GM12874 (cell line): ENCODE data around the gene CNOT6L.

Experiments used
- CTCF ChIP-seq: IDR thresholded peaks from 2 replicates; pipeline ENCODE4 v1.5.1; 2011; ENCODE audit warnings: low read depth, mild to moderate bottlenecking, control low read depth, low read length, moderate library complexity; ENCODE audit not compliant: insufficient read depth

CNOT6L gene

GRCh38 chr4:77701121-77701520, 118.0 kb downstream of the CNOT6L start:
- no peak for TF ChIP-seq CTCF

- no peak for TF ChIP-seq CTCF
Measured at GRCh38 chr4:77699731-77700210, 119.4 kb downstream of the CNOT6L start.

DNA sequence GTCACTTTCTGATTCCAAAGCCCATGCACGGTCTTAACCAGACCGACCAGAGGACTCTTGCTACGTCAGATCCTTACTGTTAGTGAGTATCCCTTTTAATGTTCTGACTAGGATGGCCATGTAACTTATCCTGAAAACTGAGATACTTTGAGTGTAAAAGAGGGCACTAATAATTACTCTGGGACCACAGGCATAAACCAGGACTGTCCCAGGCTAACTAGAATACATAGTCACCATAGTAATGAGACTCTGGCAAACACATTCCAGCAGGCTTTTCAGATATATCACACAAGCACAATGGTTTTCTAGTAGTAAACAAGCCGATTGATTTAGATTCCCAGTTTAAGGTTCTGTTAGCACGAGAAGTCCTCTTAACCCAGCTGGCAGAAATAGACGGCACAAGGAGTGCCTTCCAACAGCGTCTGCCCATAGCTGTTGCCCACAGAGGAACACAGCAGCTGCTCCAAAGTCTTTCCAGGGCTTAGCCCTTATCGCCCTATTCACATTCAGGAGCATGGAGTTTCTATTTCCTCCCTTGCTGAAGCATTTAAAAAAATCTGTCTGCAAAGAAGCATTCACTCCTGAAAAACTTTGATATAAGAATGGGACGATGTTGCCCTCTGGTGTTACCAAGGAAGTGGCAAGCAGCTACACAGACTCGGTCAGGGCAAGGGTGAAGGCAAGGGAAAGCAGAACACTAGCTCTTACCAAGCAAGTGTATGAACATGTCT, 121.1 kb downstream of the CNOT6L start:
- TF ChIP-seq CTCF, result no peak

- no peak for TF ChIP-seq CTCF
Measured at GRCh38 chr4:77695774-77696173, 123.4 kb downstream of the CNOT6L start.

DNA sequence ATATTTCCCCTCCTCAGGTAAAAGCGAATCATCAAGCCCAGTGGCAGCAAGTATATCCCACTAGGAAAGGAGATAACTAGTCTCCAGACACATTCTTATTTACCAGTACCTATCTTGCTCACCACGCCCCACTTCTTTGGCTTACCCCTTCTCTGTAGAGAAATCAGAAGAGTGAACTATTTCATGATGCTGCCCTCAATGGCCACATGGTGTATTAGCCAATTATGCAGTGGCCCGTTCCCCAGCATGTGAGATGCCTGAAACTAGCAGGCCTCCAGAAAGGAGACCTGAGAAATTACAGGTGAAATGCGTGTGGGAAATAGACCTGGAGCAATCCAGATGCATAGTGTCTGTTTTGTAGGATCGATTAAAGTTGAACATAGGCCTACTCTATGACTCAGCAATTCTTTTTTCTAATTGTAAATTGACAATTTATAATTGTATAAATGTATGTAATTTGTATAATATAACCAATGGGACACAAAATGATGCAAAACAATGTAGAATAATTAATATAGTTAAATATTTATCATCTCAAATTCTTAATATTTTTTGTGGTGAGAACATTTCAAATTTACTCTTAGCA, 126.2 kb downstream of the CNOT6L start:
- TF ChIP-seq CTCF, result no peak

DNA sequence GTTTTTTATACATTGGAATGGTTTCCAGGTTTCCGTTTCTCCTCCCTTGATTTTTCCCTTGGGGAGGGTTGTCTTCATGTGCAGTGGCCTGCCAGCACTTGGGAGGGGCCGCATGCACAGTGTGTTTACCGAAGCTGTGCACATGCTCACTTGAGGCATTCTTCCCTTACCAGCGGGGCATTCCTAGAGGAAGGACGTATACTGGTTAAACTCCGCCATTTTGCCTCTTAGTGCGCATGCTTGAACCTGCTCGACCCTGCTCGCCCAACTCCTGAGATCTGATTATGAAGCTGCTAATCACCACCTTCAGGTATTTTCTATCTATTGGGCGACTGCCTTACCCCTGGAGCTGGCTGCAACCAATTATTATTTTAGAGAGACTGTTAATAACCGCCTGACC, 137.4 kb downstream of the CNOT6L start:
- TF ChIP-seq CTCF, result no peak

- TF ChIP-seq CTCF, result no peak
Measured at GRCh38 chr4:77676842-77677241, 142.3 kb downstream of the CNOT6L start.
